ENCODE measurements around the gene FYN. TPM values are rescaled to one million over a fixed set of nuclear protein-coding genes. Genes with fewer than 3 reads are reported as not detected.
"Not testable (repeated sequence)": the region's sequence is repeated elsewhere in the genome, so short reads cannot be mapped to it uniquely, and the experiment has no call there.

FYN gene
- total RNA-seq, 1 donor from 2014 or later, result 260 TPM

DNA sequence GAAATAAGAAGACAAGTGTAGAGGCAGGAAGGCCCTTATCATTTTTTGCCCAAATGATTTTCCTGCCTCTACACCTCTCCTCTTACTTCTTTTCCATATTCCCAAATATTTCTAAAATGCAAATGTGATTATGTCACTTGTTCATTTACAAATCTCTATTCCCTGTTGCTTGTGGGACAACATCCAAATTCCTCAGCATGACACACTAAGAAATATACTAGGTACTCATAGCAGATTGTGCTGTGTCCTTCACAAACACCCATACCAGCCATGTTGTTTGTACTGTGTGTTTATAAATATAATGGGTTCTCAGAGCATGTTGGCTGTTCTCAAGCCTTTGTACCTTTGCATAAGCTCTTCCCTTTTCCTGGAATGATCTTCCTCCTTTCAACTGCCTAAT, 17.7 kb upstream of the FYN start:
- TF ChIP-seq, protein P1, sequence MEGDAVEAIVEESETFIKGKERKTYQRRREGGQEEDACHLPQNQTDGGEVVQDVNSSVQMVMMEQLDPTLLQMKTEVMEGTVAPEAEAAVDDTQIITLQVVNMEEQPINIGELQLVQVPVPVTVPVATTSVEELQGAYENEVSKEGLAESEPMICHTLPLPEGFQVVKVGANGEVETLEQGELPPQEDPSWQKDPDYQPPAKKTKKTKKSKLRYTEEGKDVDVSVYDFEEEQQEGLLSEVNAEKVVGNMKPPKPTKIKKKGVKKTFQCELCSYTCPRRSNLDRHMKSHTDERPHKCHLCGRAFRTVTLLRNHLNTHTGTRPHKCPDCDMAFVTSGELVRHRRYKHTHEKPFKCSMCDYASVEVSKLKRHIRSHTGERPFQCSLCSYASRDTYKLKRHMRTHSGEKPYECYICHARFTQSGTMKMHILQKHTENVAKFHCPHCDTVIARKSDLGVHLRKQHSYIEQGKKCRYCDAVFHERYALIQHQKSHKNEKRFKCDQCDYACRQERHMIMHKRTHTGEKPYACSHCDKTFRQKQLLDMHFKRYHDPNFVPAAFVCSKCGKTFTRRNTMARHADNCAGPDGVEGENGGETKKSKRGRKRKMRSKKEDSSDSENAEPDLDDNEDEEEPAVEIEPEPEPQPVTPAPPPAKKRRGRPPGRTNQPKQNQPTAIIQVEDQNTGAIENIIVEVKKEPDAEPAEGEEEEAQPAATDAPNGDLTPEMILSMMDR (conservative IDR thresholded peaks at IDR 0.05), result no peak
- H3K4me1 Mint-ChIP-seq, result peaks cover 35% of the 10 kb centered on the region
- H3K27me3 Mint-ChIP-seq (ENCODE audit: low read depth), result no peaks in the 10 kb centered on the region
- H3K36me3 Mint-ChIP-seq (ENCODE audit: low read depth), result no peaks in the 10 kb centered on the region
- no peak overlapping the region for H3K4me3 Mint-ChIP-seq
- no peaks in the 10 kb centered on the region for H3K9me3 Mint-ChIP-seq
- no peak overlapping the region for H3K27ac Mint-ChIP-seq (ENCODE audit: unreplicated experiment)
- no peak for DNase-seq (ENCODE audit: low read depth, low spot score)

DNA sequence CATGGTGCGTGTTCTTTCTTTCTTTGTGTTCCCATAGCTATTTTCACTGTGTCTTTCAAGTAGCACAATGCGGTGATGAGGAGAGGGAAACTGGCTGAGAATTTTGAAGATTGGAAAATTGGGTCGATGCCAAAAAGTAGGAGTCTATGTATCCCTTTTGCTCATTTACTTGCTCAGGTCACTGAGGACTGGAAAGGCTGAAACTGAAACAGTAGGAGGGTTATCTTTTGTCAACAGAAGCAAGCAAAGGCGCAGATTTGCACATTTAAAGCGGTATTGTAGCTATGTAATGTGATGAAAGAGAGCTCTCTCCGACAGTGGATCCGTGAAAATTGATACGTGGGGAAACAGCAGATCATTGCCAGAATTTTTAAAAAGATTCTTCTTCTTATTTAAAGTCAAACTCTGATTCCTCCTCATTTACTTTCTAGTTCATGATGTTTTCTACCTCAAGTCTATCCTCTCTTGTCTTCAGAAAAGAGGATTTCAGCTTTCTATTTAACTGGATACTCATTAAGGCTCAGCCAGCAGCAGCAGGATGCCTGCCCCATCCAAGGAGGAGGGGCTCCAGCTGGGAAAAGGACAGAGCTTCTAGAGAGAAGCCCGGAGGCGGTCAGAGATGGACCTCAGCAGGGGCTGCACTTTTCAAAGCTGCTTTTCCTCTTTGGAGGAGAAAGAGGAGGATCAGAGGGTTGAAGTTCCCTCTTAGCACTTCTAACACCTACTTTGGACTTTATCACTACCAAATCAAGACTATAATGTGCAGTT, 15.9 kb upstream of the FYN start:
- DNase-seq (ENCODE audit: low read depth, low spot score), result peak; percentile 58
- TF ChIP-seq, protein P1 (conservative IDR thresholded peaks at IDR 0.05), result no peak
- no peaks in the 10 kb centered on the region for H3K27me3 Mint-ChIP-seq (ENCODE audit: low read depth)
- peaks cover 3% of the 10 kb centered on the region for H3K9me3 Mint-ChIP-seq
- H3K36me3 Mint-ChIP-seq (ENCODE audit: low read depth), result no peaks in the 10 kb centered on the region
- H3K27ac Mint-ChIP-seq (ENCODE audit: unreplicated experiment), result peak overlapping the region; percentile 95
- peaks cover 35% of the 10 kb centered on the region for H3K4me1 Mint-ChIP-seq
- peak overlapping the region; percentile 85 for H3K4me3 Mint-ChIP-seq

DNA sequence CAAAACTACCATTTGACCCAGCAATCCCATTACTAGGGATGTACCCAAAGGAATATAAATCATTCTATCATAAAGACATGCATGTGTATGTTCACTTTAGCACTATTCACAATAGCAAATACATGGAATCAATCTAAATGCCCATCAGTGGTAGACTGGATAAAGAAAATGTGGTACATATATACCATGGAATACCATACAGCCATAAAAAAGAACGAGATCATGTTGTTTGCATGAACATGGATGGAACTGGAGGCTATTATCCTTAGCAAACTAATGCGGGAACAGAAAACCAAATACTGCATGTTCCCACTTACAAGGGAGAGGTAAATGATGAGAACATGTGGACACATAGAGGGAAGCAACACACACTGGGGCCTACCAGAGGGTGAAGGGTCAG, 13.5 kb upstream of the FYN start:
- H3K36me3 Mint-ChIP-seq (ENCODE audit: low read depth); H3K27ac Mint-ChIP-seq (ENCODE audit: unreplicated experiment); H3K9me3 Mint-ChIP-seq; H3K4me3 Mint-ChIP-seq; DNase-seq (ENCODE audit: low read depth, low spot score); H3K27me3 Mint-ChIP-seq (ENCODE audit: low read depth): not testable (repeated sequence)
- H3K4me1 Mint-ChIP-seq, result peaks cover 40% of the 10 kb centered on the region

DNA sequence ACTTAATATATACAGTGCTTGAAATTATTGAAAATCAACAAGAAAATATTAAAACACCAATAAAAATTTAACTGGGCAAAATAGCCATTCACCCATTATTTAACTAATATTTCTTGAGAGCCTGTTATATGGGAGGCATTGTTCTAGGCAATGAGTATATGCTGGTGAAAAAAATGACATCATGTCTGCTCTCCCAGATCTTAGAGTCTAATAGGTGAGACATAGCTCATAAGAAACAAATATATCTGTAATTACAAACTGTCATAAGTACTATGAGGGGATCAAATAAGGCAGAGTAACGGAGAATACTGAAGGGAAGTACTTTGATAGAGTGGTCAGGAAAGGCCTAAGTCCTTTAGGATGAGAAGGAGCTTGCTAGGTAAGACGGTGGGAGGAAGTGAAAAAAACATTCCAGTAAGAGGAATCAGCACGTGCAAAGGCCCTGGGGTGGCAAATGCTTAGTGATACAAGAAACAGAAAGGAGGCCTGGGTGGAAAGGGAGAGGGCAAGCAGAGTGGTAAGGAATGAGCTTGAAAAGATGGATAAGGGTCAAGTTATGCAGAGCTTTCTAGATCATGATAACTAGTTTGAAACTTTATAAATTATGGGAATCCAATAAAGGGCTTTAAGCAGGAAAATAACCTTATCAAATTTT, 12.2 kb upstream of the FYN start:
- Mint-ChIP-seq H3K27ac (ENCODE audit: unreplicated experiment) (no peak overlapping the region), H3K4me1 (peaks cover 31% of the 10 kb centered on the region), H3K4me3 (no peak overlapping the region), H3K36me3 (ENCODE audit: low read depth) (no peaks in the 10 kb centered on the region), H3K9me3 (peaks cover 3% of the 10 kb centered on the region), H3K27me3 (ENCODE audit: low read depth) (no peaks in the 10 kb centered on the region)
- DNase-seq (ENCODE audit: low read depth, low spot score), result no peak
- TF ChIP-seq, protein P1 (conservative IDR thresholded peaks at IDR 0.05), result no peak

DNA sequence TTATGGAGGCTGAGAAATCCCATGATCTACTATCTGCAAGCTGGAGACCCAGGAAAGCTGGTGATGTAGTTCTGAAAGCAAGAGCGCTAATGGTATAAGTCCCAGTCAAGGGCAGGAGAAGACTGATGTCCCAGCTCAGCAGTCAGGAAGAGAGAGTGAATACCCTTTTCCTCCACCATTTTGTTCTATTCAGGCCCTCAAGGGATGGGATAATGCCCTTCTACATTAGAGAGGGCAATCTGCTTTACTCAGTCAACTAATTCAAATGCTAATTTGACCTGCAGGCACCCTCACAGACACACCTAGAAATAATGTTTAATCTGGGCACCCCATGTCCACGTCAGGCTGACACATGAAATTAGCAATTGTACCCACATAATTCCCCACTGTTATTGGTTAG, 10.8 kb upstream of the FYN start:
- Mint-ChIP-seq H3K9me3 (peaks cover 3% of the 10 kb centered on the region), H3K36me3 (ENCODE audit: low read depth) (no peaks in the 10 kb centered on the region), H3K4me1 (peaks cover 18% of the 10 kb centered on the region), H3K27ac (ENCODE audit: unreplicated experiment) (no peak overlapping the region), H3K27me3 (ENCODE audit: low read depth) (no peaks in the 10 kb centered on the region), H3K4me3 (no peak overlapping the region)
- no peak for DNase-seq (ENCODE audit: low read depth, low spot score)
- TF ChIP-seq, protein P1 (conservative IDR thresholded peaks at IDR 0.05), result no peak
